T-helper 22 cell (primary cell): ENCODE results near the gene LPCAT1.
"Not testable (repeated sequence)": the region's sequence is repeated elsewhere in the genome, so short reads cannot be mapped to it uniquely, and the experiment has no call there.

ENCODE experiments used
- DNase-seq: peaks from one replicate; pipeline ENCODE4 v3.0.0-alpha.2; 2020; ENCODE audit warnings: low read depth

LPCAT1 gene

GRCh38 chr5:1521671-1522600, 1.8 kb downstream of the LPCAT1 start:
- no peak for DNase-seq

- DNase-seq, result no peak
These were observed 2.8 kb downstream of the LPCAT1 start for GRCh38 chr5:1520791-1521453.

DNA sequence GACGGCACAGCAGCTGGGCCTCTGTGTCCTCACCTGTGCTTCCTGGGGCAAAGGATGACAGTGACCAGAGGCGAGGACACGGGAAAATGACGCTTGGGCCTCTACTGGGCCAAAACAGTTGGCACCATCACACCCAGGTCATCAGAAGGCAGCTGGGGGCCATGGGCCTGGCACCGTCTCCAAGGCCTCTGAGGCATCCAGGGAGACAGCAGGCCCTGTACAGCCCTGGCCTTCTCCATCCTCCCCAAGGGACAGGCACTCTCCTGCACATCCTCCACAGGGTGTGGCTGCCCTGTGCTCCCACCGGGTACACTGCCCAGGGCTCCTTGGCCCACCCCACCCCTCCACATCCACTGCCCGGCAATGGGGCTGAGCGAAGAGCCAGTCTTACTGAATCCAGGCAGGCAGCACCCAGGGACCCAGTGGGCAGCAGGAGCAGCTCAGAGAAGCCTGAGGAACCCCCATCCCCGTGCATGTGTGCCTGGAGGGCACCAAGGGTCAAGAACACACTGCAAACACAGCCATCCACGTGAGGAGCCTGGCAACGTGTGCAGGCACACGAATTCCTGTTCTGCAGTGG, 4.0 kb downstream of the LPCAT1 start:
- no peak for DNase-seq

DNA sequence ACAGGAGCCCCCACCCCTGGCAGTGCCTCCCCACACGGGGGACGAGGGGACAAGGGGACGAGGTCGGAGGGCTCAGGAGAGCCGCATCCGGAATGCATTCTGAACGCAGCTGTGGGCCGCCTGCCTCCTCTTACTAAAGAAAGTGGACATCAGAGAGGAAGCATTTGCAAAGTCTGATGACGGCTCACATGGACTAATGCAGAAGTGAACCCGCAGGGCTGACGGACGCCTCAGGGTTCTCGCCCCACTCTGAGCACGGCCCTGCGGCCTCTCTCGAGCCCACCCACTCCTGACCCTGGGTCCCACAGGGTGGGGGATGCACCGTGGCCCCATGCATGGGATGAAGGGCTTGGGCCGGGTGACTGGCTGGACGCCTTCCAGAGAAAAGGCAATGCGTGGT, 5.9 kb downstream of the LPCAT1 start:
- DNase-seq, result no peak

DNA sequence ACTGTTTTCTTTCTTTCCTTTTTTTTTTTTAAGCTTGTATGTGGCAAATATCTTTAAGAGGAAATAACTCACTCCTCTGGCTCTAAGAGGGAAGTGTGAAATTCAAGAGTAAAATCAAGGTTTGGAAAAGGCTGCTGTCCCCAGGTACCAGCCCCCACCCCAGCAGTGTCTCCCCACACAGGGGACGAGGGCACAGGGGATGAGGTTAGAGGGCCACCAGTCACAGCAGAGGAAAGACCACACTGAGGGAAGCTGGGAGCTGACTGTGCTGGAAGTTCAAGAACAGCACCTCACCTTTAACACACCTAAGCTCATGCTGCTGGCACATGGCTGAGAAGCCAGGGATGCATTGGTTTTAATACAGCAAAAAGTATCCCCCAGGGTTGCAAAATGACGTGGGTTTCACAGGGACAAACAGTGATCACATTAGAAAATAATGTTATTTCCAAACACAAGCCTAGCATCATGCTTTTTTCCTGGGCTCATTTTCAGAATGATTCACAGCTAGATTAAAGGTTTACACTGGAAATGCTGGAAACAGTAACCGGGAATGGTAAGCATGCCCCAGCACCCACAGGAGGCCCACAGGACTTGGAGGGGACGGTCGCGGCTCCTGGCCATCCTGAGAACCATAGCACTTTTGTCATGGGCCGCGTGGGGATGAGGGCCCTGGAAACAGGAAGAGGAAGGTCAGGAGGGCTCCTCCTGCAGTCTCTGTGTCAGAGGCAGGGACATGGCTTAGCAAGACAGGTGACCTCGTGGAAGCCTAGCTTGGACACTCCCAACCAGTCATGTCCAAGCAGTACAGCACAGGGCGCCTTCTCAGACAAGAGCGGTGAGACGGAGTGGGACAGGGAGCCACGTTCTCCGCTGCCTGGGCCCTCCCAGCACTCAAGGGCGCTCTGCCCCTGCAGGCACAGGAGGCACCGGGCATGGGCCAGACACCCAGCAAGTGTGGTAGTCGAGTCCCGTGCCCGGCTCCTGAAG, 6.9 kb downstream of the LPCAT1 start:
- no peak for DNase-seq

DNA sequence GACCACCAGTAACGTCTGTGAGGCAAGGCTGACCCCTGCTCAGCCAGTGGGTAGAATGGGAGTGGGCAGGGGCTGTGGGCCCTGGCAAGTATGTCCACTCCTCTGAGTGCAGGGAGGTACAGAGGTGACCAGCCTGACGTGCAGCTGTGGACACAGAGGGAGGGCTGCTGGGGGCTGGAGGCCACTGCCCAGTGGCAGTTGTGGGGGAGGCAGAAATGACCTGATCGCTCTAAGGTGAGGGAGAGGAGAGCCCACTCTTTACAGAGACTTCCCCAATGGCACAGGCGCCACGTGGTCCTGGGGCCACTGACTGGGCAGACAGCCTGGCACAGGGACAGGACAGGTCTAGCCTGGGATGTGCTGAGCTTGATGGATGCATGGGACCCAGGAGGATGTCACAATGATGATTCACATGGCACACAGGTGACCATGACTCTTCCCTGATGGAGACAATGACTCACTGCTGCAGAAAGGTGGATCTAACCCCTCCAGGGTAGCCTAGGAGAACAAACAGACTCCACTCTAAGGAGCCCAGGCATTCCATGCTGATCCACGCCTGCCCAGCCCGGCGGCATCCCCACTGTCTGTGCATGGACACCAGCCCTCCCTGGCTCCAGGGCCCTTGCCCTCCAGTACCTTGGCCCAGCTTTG, 7.7 kb downstream of the LPCAT1 start:
- no peak for DNase-seq

DNA sequence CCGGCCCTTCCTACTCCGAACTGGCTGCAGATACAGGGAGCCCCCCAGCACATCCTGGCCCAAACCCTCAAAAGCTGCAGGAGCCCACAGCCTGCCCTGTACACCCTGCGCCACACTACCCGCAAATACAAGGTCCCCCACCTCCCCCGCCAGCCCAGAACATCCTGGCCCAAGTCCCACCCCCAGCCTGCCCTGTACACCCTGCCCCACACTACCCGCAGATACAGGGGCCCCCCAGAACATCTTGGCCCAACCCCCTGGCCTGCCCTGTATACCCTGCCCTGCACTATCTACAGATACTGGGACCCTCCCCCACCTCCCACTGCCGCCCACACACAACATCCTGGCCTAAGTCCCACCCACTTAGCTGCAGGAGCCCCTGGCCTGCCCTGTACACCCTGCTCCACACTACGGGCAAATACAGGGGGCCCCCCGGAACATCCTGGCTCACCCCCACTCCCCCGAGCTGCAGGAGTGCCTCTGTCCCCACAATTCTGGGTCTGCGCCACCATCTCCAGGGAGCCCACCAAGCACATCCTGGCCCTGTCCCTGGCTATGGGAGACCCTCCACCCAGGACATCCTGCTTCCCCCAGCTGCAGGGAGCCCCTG, 8.3 kb downstream of the LPCAT1 start:
- DNase-seq, result no peak

DNA sequence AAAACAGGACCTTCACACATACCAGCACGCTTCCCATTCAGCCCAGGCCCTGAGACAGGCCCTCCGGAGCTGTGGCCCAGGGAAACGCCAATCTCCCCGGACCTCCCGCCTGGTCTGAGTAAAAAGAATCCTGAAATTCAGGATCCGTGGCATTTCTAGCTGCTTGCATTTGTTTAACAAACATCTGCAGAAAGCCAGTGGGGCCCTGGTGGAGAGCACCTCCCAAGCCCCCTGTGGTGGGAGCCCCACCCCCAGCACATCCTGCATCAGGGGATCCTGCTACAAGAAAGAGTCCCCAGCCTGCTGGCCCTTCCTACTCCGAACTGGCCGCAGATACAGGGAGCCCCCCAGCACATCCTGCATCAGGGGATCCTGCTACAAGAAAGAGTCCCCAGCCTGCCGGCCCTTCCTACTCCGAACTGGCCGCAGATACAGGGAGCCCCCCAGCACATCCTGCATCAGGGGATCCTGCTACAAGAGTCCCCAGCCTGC, 8.9 kb downstream of the LPCAT1 start:
- DNase-seq, result not testable (repeated sequence)

DNA sequence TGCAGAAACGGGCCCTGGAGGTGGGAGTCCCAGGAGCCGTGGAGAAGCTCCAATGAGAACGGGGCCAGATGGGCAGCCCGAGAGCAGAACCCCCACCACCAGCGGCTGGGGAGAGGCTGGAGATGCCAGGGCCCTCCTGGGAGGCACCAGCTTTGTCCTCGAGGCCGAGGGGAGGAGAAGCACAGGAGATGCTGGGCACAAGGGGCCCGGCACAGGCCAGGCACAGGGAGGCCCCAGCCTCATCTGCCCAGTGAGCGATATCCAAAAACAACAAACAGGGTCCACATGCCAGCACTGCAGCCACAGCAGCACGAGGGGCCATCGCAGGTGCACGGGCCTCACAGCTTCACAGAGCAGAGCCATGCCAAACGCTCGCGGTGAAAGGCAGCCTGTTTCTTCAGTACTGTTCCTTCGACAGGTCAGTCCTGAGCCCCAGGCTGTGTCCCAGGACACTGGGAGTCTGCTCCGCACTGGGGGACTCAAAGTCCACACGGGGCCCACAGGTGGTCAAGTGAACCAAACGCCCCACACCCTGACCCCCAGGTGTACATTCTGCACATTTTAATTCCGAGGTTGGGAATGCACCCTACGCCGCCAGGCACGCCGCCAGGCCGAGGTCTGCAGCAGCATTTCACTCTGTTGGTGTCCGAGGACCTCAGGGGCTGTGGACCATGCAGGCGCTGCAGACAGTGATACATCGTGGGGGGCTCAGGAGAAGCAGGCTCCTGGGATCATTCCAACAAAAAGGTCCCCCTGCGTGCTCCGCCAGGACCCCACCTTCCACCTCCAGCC, 9.5 kb downstream of the LPCAT1 start:
- no peak for DNase-seq

DNA sequence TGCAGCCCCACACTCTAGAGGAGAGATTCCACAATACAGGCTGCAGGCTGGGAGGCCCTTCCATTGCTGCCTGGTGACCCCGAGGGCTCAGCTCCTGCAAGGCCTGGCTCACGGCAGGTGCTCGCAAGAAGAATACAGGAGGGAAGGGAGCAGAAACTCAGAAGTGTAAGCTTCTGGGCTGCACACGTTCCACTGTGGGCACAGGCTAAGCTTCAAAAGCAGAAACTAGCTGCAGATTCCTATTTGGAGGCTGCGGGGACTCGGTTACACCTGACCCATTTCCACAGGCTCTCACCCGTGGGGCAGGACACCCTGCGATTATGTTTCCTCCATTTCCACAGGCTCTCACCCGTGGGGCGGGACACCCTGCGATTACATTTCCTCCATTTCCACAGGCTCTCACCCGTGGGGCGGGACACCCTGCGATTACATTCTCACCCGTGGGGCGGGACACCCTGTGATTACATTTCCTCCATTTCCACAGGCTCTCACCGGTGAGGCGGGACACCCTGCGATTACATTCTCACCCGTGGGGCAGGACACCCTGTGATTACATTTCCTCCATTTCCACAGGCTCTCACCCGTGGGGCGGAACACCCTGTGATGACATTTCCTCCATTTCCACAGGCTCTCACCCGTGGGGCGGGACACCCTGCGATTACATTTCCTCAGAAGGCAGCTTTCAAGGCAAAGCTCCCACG, 10.3 kb downstream of the LPCAT1 start:
- DNase-seq, result no peak

DNA sequence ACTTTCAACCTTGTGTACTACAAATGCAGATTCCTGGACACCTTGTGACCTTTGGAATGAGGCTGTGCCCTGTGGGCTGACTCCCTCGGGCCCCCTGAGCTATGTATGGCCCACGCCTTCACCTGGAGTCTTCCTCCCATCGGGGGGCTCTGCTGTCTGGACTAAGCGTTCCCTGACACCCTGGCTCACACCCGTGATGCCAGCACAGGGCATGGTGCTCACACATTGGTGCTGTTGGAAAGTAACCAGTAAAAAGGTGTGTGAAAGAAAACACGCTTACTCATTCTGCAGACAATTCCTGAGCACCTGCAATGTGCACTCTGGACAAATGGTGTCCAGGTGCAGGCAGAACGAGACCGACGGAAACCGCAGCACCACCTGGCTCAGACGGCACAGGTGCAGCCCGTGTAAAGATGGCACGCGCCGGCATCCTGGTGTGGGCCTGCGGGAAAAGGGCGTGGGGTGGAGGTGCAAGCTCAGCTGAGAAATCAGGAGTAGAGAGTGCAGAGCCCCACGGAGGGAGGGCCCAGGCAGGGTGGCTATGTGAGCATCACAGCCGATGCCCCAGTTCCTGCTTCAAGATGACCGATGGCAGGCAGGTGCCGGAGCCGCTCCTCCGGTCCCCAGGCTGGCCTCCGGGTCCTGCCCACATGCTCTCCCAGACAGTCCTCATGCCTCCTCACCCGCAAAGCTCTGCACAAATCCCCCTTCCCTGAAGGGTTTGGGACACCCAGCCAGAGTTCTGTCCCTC, 11.0 kb downstream of the LPCAT1 start:
- no peak for DNase-seq

GRCh38 chr5:1511651-1512540, 11.9 kb downstream of the LPCAT1 start:
- no peak for DNase-seq

DNA sequence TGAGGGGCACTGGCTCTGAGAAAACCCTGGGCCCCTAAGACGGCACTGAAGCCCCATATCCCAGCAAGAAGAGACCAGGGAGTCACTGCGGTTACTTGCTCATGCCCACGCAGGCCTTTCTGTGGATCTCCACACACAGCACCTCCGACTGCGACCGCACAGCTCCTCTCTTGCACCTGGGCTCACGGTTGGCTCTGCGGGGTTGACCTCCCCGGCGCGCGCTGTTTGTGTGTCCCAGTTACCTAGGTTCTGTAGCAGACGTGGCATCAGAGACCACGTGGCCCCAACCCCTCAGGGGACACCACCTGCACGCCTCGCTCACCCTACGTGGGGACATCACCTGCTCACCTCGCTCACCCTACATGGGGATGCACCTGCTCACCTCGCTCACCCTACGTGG, 12.7 kb downstream of the LPCAT1 start:
- no peak for DNase-seq

- no peak for DNase-seq
These were observed 13.1 kb downstream of the LPCAT1 start for GRCh38 chr5:1510631-1511030.

- no peak for DNase-seq
These were observed 13.6 kb downstream of the LPCAT1 start for GRCh38 chr5:1510151-1510561.

GRCh38 chr5:1509346-1510085, 14.2 kb downstream of the LPCAT1 start:
- DNase-seq, result no peak
